K562 (cell line): Measurements from ENCODE around the gene FNDC4. TPM values are rescaled to one million over a fixed set of nuclear protein-coding genes. Genes with fewer than 3 reads are reported as not detected.
A peak's percentile ranks its signal among the peaks of the same experiment; 100 is the strongest.

ENCODE experiments used
- BCOR ChIP-seq: fragments of 450-650 bp; IDR thresholded peaks from 2 replicates; pipeline ENCODE4 v1.6.1; 2016
- CBX2 ChIP-seq: fragments of 200-600 bp; sonication (generic); IDR thresholded peaks from one replicate; pipeline ENCODE4 v1.6.1; 2012; ENCODE audit warnings: mild to moderate bottlenecking, low read length, inconsistent platforms; ENCODE audit not compliant: insufficient read depth, poor library complexity, severe bottlenecking
- CREM ChIP-seq: IDR thresholded peaks from 2 replicates; pipeline ENCODE4 v1.6.1; 2014; ENCODE audit warnings: antibody characterized with exemption, low read depth
- EP300 ChIP-seq: IDR thresholded peaks from 2 replicates; pipeline ENCODE4 v1.6.1; 2012; ENCODE audit warnings: low read length, improper control_type of control experiment
- HMG20A ChIP-seq: fragments of 450-650 bp; formaldehyde crosslinking; conservative IDR thresholded peaks from 2 replicates; pipeline ENCODE4 v1.4.0; 2020; ENCODE audit warnings: mild to moderate bottlenecking, mixed read lengths
- MAX ChIP-seq: sonication (generic); formaldehyde crosslinking; IDR thresholded peaks from 2 replicates; pipeline ENCODE4 v1.9.0; 2022; ENCODE audit warnings: mild to moderate bottlenecking, missing genetic modification reagents
- MITF ChIP-seq: IDR thresholded peaks from 2 replicates; pipeline ENCODE4 v1.6.1; 2014; ENCODE audit warnings: antibody characterized with exemption
- PHB2 ChIP-seq: fragments of 450-650 bp; IDR thresholded peaks from 2 replicates; pipeline ENCODE4 v1.6.1; 2017; ENCODE audit warnings: low read depth
- STAT5A ChIP-seq: IDR thresholded peaks from 2 replicates; pipeline ENCODE4 v1.6.1; 2012; ENCODE audit warnings: low read length, inconsistent platforms, borderline replicate concordance
- TCF3 ChIP-seq: sonication (generic); formaldehyde crosslinking; IDR thresholded peaks from 2 replicates; pipeline ENCODE4 v1.4.0; 2020; ENCODE audit warnings: mild to moderate bottlenecking, missing genetic modification reagents
- polyA plus RNA-seq, 8 experiments: library from polyadenylated mRNA; depleted of rRNA in 4 of 8; stranded (reverse) in 5 of 8; unstranded in 3 of 8; fragments of >200 nt; fragmentation: Nextera tagmentation in 2 of 8; fragmentation: Illumina TruSeq in 1 of 8; extraction: Ambion mirVana in 2 of 8; extraction: Trizol in 1 of 8; gene quantifications; 2 replicates each; pipeline versions ENCODE4 v1.2.1 to v1.2.3, GENCODE V29; 2011 to 2014; ENCODE audit warnings: inconsistent platforms in 1 of 8, missing spikeins in 1 of 8
- total RNA-seq, 7 experiments: library from RNA; depleted of rRNA in 6 of 7; stranded (reverse); fragments of >200 nt in 6 of 7; fragmentation: Illumina TruSeq in 2 of 7; extraction: Trizol in 2 of 7; gene quantifications; 2 replicates each; pipeline versions ENCODE4 v1.2.1 to v1.2.3, GENCODE V29; 2011 to 2021; ENCODE audit warnings: low replicate concordance in 1 of 7
- TF ChIP-seq, protein P1 (sequence below): fragments of 450-650 bp; IDR thresholded peaks from 2 replicates; pipeline ENCODE4 v1.6.1; 2017; ENCODE audit warnings: antibody characterized with exemption, mild to moderate bottlenecking
- TF ChIP-seq, protein P2 (sequence below): fragments of 250-450 bp; sonication (Bioruptor Pico); IDR thresholded peaks from 2 replicates; pipeline ENCODE4 v1.4.0; 2020; ENCODE audit warnings: mild to moderate bottlenecking, moderate library complexity, borderline replicate concordance

Gene FNDC4
- total and polyA plus RNA-seq, 9 of the 15 experiments (the other 6 are each of a cell fraction or from before 2014, with no cell fraction given): 0.28 to 4.9 (median 2.3) TPM

GRCh38 chr2:27537287-27537686 lies 42.3 kb upstream of the FNDC4 start (continued):
- TF ChIP-seq TCF3 (CRISPR knock-in tag) (peak; percentile 89), HMG20A (no peak), MAX (peak; percentile 20; the same call in 1 of the 2 replicates), CBX2 (no peak), BCOR (0 out of 2 replicates have a peak, but pooled peaks have one; percentile 8), STAT5A (peak; percentile 96), MITF (no peak), CREM (peak; percentile 61; the same call in 1 of the 2 replicates), EP300 (peak; percentile 76; the same call in 1 of the 2 replicates), PHB2 (no peak)
- TF ChIP-seq, protein P1, sequence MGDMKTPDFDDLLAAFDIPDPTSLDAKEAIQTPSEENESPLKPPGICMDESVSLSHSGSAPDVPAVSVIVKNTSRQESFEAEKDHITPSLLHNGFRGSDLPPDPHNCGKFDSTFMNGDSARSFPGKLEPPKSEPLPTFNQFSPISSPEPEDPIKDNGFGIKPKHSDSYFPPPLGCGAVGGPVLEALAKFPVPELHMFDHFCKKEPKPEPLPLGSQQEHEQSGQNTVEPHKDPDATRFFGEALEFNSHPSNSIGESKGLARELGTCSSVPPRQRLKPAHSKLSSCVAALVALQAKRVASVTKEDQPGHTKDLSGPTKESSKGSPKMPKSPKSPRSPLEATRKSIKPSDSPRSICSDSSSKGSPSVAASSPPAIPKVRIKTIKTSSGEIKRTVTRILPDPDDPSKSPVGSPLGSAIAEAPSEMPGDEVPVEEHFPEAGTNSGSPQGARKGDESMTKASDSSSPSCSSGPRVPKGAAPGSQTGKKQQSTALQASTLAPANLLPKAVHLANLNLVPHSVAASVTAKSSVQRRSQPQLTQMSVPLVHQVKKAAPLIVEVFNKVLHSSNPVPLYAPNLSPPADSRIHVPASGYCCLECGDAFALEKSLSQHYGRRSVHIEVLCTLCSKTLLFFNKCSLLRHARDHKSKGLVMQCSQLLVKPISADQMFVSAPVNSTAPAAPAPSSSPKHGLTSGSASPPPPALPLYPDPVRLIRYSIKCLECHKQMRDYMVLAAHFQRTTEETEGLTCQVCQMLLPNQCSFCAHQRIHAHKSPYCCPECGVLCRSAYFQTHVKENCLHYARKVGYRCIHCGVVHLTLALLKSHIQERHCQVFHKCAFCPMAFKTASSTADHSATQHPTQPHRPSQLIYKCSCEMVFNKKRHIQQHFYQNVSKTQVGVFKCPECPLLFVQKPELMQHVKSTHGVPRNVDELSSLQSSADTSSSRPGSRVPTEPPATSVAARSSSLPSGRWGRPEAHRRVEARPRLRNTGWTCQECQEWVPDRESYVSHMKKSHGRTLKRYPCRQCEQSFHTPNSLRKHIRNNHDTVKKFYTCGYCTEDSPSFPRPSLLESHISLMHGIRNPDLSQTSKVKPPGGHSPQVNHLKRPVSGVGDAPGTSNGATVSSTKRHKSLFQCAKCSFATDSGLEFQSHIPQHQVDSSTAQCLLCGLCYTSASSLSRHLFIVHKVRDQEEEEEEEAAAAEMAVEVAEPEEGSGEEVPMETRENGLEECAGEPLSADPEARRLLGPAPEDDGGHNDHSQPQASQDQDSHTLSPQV: 0 out of 2 replicates have a peak, but pooled peaks have one; percentile 58
- TF ChIP-seq, protein P2, sequence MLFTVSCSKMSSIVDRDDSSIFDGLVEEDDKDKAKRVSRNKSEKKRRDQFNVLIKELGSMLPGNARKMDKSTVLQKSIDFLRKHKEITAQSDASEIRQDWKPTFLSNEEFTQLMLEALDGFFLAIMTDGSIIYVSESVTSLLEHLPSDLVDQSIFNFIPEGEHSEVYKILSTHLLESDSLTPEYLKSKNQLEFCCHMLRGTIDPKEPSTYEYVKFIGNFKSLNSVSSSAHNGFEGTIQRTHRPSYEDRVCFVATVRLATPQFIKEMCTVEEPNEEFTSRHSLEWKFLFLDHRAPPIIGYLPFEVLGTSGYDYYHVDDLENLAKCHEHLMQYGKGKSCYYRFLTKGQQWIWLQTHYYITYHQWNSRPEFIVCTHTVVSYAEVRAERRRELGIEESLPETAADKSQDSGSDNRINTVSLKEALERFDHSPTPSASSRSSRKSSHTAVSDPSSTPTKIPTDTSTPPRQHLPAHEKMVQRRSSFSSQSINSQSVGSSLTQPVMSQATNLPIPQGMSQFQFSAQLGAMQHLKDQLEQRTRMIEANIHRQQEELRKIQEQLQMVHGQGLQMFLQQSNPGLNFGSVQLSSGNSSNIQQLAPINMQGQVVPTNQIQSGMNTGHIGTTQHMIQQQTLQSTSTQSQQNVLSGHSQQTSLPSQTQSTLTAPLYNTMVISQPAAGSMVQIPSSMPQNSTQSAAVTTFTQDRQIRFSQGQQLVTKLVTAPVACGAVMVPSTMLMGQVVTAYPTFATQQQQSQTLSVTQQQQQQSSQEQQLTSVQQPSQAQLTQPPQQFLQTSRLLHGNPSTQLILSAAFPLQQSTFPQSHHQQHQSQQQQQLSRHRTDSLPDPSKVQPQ (CRISPR knock-in tag): no peak
- TF ChIP-seq, all 486 proteins: peak for 53
